GM19035 (cell line): ENCODE results near the gene SMG6.
"Not testable (repeated sequence)": the region's sequence is repeated elsewhere in the genome, so short reads cannot be mapped to it uniquely, and the experiment has no call there.

Experiments used
- ATAC-seq: cut with Tn5 transposase; IDR thresholded peaks from one replicate; pipeline ENCODE4 v1.9.1; 2021; ENCODE audit not compliant: unreplicated experiment

SMG6 gene

DNA sequence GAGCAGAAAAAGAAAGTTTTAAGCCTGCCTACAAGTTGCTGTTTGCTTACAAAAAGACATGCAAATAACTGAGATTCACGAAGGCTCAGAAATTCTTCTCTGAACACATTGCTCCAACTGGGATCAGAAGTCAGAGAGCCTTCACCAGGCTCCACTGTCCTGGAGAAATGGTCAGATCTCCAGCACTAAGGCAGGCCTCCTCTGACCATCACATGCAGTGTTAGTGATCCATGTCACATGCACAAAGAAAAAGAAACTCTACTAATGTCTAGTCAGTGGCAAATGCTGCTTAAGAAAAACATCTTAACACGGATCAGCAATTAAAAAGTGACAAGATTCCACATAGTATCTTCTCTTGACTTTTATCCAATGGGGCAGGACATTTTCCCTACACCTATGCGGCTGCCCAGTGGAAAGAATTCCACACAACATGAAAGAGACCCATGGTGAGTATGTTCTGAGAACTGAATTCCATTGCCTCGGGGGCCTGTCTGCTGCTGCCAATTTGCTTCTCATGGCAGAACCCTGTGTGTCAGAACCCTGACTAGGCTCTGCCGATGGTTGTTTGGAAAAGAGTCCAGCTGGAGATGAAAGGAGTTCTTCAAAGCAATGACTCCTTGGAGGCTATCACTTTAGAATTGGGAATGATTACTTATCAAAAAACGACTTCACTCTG lies 152.1 kb downstream of the SMG6 start:
- no peak for ATAC-seq

DNA sequence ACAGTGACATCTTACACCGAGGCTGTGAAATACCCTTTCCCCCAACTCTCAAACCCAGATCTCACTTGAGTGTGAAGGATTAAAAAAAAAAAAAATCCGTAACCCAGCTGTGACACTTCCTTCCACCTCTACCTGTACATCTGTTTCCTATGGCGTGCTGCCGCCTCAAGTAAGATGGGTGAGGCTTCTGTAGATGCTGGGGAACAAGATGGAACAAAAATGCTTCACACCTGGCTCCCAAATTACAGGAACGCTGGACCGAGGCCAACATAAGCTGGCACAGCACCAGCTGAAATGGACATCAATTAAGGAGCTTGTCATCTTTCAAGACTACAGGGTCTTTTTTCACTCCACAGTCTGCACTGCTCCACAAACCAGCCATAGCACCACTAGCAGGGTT lies 152.8 kb downstream of the SMG6 start:
- no peak for ATAC-seq

DNA sequence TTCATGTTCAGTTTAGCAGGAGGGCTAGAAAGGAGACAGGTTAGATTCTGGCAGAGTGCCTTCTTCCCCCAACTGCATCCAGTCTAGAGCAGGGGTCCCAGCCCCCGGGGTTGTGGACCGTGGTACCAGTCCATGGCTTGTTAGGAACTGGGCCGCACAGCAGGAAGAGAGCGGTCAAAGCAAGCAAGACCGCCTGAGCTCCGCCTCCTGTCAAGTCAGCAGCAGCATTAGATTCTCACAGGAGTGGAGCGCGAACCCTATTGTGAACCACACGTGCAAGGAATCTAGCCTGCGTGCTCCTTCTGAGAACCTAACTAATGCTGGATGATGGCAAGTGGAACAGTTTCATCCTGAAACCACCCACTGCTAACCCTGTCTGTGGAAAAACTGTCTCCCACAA lies 153.7 kb downstream of the SMG6 start:
- ATAC-seq, result no peak

- ATAC-seq, result no peak
Observed at GRCh38 chr17:2146132-2146871, 157.3 kb downstream of the SMG6 start.

DNA sequence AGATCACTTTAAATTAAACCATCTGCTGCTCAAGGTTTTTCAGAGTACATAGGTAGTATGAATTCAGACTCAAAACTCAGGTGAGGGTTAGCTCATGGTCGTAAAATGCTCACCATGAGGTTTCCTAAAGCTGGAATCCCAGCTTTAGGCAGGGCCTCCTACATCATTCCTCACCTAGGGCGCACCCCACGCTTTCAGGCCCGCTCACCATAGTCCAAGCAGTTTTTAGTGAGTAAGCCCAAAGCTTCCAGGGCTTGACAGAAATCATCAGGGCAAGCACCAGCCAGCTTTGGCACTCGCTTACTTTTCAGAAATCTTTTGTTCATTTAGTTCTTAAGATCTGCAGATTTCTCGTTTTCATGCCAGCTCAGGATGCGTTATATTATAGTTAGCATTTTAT lies 158.9 kb downstream of the SMG6 start:
- ATAC-seq, result no peak

DNA sequence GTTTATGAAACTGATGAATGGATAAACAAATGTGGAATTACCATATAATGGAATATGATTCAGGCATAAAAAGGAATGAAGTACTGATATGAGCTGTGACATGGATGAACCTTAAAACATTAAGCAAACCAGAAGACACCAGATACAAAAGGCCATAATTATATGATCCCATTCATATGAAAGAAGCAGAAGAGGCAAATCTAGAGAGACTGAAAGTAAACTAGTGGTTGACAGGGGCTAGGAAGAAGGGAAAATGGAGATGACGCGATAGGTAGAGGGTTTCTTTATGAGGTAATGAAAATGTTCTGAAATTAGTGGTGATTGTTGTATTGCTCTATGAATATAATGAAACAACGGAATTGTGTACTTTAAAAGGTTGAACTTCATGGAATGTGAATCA lies 160.3 kb downstream of the SMG6 start:
- no peak for ATAC-seq

DNA sequence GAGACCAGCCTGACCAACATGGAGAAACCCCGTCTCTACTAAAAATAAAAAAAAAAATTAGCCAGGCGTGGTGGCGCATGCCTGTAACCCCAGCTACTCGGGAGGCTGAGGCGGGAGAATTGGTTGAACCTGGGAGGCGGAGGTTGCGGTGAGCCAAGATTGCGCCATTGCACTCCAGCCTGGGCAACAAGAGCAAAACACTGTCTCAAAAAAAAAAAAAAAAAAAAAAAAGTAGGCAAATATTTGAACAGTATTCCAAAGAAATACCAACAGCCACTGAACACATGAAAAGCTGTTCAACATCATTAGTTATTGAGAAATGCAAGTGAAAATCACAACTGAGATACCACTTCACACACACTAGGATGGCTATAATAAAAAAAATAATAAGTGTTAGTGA lies 160.9 kb downstream of the SMG6 start:
- not testable (repeated sequence) for ATAC-seq

DNA sequence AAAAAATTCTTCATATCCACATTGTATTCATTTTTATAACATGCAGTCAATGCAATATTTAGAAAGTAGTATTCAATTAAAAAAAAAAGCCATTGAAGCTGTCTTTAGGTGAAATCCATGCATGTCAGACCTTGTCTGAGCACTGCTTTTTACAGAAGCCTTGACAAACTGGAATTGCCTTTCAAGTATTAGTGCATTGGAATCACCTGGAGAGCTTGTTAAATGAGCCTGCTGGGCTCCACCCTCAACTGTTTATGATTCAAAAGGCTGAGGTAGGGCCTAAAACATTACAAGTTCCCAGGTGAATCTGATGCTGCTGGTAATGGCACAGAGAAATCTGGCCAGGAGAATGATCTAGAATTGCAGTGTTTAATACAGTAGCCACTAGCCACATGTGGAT lies 162.9 kb downstream of the SMG6 start:
- ATAC-seq, result no peak

DNA sequence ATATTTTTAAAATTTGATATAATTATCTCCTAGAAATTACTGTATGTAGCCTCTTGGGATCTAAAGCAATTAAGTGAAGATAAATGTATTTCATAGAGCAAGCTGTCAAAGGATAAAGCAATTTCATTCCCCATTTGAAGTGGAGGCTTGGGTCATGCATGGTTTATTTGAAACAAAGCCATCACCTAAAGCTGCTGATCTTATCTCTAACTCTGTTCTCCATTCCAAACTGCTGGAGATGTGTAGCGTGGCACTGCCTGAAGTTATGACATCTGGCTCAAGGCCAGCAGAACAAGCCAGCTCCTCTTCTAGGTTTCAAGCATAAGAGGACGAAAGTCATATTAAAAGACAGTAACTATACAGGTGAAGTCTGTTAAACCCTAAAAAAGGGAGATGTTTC lies 164.8 kb downstream of the SMG6 start:
- ATAC-seq, result peak; percentile 12

GRCh38 chr17:2138318-2138717 lies 165.3 kb downstream of the SMG6 start:
- peak; percentile 72 for ATAC-seq

GRCh38 chr17:2137342-2138098 lies 166.1 kb downstream of the SMG6 start:
- no peak for ATAC-seq

DNA sequence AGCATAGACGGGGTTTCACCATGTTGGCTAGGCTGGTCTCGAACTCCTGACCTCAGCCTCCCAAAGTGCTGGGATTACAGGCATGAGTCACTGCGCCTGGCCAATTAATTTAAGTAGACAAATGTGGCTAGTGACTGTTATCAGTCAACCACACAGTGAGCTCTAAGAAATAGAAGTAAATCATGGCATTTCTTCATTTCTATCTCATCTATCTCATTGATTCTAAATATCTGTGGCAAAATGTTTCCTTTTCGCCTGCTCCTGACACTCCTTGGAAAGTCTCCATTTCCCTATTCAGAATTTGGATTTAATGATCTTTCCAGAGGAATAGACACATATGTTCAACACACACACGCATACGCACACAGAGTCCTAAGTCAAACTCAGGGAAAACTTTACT lies 167.3 kb downstream of the SMG6 start:
- no peak for ATAC-seq

- ATAC-seq, result no peak
Observed at GRCh38 chr17:2128011-2128410, 175.6 kb downstream of the SMG6 start.

- no peak for ATAC-seq
Observed at GRCh38 chr17:2125013-2125535, 178.5 kb downstream of the SMG6 start.

DNA sequence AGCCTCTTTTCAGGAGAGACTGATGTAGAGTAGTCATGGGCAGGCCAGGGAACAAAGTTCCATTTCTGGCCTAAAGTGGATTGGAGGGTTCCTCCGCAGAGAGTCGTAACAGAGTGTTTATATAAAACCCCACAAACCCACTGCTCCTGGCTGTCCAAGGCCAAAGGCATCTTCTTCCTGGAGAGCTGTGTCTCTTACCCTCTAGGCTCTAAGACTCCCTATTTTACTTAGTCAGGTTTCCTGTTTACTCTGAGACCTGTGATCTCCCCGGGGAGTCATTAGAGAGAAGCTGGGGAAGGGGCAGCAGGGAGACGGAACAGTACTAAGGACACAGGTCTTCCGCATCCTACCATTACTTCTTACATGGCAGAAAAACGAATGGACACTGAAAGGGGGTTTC lies 179.2 kb downstream of the SMG6 start:
- ATAC-seq, result no peak

DNA sequence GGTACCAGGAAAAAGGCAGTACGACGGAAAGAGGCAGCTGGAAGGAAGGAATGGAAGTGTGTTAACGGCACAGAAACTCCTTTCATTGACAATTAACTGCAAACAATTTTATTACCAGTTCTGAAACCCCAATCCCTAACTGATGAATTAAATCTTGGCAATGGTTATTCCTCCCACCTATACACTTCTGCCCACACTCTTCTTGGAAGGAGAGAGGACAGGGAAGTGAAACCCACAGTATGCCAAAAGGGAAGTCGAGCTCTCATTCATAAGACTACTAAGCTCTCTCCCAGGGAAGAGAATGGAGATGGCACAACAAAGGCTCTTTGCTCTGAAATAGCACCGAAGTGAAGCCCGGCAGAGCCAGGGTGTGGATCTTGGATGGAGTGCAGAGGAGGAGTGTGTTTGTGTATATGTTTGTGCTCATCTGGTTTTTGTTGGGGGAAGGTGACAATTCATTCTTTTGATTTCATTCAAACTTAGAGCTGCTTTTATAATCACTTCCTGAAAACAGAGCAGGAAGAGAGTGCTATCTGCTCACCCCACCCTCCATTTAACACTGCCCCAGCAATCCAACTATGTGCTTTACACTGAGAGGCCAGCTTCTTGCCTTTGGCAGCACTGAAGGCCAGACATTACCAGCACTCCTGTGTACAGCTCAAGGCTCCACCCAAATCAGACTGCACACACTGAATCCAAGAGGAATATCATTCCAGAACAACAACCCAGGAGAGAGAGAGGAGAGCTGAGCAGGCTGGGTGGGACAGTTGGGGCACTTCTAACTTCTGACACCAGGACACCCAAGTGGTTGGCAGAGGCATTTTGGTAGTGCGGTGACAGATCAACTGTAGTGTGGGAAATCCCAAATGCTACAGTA lies 180.0 kb downstream of the SMG6 start:
- no peak for ATAC-seq

GRCh38 chr17:2122641-2123302 lies 180.8 kb downstream of the SMG6 start:
- ATAC-seq, result no peak

GRCh38 chr17:2120586-2121335 lies 182.8 kb downstream of the SMG6 start:
- no peak for ATAC-seq

GRCh38 chr17:2113279-2113622 lies 190.3 kb downstream of the SMG6 start:
- ATAC-seq, result no peak

- no peak for ATAC-seq
Observed at GRCh38 chr17:2111691-2112090, 191.9 kb downstream of the SMG6 start.
